Adipose tissue (tissue), 3 donors: ENCODE data around the gene MINDY4. TPM values are rescaled to one million over a fixed set of nuclear protein-coding genes. Genes with fewer than 3 reads are reported as not detected.

Experiments used
- H3K27ac ChIP-seq: one replicate; pipeline ENCODE4 v1.5.1; 2013; ENCODE audit warnings: low read depth, low read length
- WGBS, 3 donors: extraction: QIAGEN DNeasy Blood & Tissue Kit; methylation state at CpG; one replicate each; pipeline ENCODE4 v1.1.7; 2013; 5-methylcytosine and 5-hydroxymethylcytosine counted together
- polyA plus RNA-seq, 3 donors: library from polyadenylated mRNA; stranded (reverse); fragments of 200-250 nt; gene quantifications; one replicate each; pipeline ENCODE4 v1.2.3, GENCODE V29; 2013
- donor health status: healthy with polysubstance abuse.
- donor health status: Bipolar disorder and iron deficiency.
- donor health status: healthy.

MINDY4 gene
- polyA plus RNA-seq, 3 donors = 2.5 to 3.6 (median 2.5) TPM

GRCh38 chr7:30877015-30877769, 106.0 kb downstream of the MINDY4 start:
- WGBS, 3 donors = 78 to 86% (median 80%) methylated on average over 9 of the region's 9 CpGs
- H3K27ac ChIP-seq = no peak overlapping the region

DNA sequence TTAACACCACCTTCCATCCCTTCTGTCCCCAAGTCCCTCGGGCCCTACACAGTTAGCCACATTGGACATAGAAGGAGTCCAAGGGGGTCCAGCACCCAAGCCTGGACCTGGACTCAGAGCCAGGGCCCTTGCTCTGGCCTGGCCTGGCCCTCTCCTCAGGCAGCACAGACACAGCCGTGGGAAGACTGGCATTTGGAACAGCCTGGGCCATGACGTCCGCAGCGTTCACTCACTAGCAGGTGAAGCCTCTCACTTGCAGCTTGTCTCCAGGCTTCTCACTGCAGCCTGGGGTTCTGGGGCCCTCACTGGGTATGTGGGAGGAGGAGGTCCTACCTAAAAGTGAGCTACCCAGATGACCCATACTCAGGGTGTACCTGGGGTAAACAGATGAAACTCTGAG, 106.8 kb downstream of the MINDY4 start:
- 82 to 98% (median 96%) methylated on average over 5 of the region's 5 CpGs for WGBS, 3 donors
- H3K27ac ChIP-seq = no peak overlapping the region

DNA sequence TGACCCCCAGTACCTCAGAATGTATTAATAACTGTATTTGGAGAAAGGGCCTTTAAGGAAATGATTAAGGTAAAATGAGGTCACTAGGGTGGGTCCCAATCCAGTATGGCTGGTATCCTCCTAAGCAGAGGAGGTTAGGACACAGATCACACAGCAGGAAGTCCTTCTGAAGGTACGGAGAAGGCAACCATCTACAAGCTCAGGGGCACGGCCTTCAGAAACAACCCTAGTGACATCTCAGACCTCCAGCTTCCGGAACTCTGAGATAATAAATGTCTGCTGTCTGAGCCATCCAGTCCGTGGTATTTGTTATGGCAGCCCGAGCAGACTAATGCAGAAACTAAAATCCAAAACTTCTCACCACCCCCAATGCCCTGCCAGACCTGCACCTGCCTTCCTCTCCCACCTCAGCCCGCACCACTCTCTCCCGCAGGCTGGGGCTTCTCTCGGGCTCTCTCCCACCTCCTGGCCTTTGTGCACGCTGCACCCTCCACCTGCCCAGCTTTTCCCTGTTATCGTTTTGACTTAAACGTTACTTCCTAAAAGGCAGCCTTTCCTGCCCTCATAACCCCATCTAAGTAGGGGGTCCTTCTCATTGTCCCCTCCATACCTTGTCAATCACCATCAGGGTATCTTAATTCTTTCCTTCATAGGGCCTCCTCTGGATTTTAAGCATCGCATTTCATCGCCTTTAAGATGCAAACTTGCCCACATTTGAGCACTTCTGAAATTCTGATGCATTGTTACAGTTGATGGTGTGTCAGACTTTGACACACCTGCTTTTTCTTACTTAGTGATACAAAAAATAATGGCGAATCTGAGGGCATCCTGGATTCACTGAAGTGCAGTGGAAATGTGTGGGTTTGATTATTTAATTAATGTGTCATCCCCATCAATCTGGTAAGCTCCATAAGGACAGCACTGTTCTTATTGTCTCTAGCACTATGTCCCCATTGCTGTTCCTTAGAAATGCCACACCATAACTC, 108.2 kb downstream of the MINDY4 start:
- H3K27ac ChIP-seq = no peak overlapping the region
- 54 to 86% (median 85%) methylated on average over 14 of the region's 14 CpGs for WGBS, 3 donors

DNA sequence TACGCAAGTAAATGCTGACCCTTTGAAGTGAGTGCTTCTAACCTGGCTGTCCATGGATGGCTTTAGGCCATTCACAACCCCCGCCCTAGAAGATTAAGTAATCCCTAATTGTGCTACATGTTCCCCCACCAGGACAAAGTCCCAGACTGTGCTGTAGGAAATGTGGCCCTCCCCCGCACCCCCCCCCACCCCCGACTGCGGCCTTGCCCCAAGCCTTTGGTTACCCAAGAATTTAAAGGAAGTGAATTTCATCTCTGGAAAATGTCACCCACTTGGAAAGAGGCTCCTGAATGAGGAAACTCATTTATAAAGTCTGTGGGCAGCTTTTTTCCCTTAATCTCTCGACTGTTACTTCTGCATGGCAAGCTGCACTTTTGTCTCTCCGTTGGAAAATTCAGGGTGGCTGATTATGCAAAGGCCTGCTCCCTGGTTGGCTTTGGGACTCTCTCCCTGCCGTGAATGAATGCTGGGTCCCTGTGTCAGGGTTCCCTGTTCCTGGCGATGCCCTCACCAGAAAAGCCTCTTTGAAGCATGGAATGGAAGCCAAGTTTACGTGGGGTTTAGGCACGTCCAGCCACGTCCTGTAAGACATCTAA, 109.0 kb downstream of the MINDY4 start:
- H3K27ac ChIP-seq = no peak overlapping the region
- WGBS, 3 donors = 51 to 60% (median 56%) methylated on average over 12 of the region's 12 CpGs

- WGBS, 3 donors = 83 to 91% (median 88%) methylated on average over 4 of the region's 4 CpGs
- H3K27ac ChIP-seq = no peak overlapping the region
These were observed 109.7 kb downstream of the MINDY4 start for GRCh38 chr7:30880941-30881340.

- WGBS, 3 donors = 89 to 91% (median 91%) methylated on average over 7 of the region's 7 CpGs
- no peak overlapping the region for H3K27ac ChIP-seq
These were observed 110.2 kb downstream of the MINDY4 start for GRCh38 chr7:30881448-30881847.

- no peak overlapping the region for H3K27ac ChIP-seq
These were observed 113.7 kb downstream of the MINDY4 start for GRCh38 chr7:30884881-30885280.

- H3K27ac ChIP-seq = no peak overlapping the region
These were observed 115.4 kb downstream of the MINDY4 start for GRCh38 chr7:30886608-30887011.

DNA sequence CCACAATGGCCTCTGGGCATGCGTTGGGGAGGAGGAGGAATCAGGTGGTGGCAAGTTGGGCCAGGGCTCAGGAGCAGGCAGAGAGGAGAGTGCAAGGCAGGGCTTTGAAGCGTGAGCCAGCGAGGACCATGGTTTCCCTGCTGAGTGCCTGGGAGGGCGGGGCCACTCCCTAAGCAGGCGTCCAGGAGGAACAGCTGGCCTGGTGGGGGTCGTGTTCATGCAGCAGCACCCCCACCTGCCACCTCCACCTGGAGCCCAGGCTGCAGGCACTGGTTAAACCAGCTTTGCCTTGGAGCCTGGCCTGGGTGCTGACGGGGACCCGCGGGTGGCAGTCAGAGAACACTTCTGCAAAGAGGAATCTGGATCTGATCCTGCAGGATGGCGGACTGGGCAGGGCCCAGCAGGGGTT, 116.3 kb downstream of the MINDY4 start:
- H3K27ac ChIP-seq = no peak overlapping the region
- WGBS, 3 donors = 59 to 80% (median 78%) methylated on average over 10 of the region's 10 CpGs

More at GRCh38 chr7:30886608-30887011, 115.4 kb downstream of the MINDY4 start:
- whole genome bisulfite sequencing, 3 donors = 63 to 70% (median 64%) methylated on average over 7 of the region's 7 CpGs

DNA sequence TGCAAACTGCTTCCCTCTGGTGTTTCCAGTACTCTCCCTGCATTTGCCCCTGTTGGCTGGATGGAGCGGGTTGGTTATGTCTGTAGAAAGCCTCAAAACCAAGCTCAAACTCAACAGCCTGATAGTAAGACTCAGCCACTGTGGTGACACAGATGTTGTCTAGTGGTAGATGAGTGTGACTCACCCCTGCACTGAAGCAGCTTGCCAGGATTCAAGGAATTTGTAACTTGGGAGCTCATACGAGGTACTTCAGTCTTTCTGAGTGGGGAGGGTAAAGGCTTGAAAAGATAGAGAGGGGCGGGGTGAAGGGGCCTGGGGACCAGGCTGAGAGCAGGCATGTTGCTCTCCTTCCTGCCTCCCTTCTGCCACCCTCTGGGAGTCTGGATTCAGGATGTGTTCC, 117.5 kb downstream of the MINDY4 start:
- WGBS, 3 donors = 48 to 70% (median 67%) methylated on average over 3 of the region's 3 CpGs
- H3K27ac ChIP-seq = no peak overlapping the region

DNA sequence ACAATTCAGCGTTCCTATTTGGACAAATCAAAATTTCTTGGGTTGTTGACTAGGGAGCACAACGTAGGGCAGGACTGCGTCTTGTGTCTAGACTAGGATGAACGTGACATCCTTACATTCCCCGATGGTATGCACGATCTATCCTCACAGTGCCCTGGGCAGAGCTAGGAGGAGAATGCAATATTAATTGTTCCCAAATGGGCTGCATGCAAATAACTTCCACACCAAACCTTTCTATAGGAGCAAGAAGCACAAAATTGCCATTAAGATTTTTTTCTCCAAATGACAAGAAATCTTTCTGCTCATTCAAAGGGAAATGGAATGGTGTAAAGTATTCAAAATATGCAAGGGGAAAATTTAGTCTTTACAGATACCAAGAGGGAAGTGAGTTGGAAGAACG, 119.0 kb downstream of the MINDY4 start:
- no peak overlapping the region for H3K27ac ChIP-seq
- WGBS, 3 donors = 93 to 96% (median 96%) methylated on average over 7 of the region's 7 CpGs

DNA sequence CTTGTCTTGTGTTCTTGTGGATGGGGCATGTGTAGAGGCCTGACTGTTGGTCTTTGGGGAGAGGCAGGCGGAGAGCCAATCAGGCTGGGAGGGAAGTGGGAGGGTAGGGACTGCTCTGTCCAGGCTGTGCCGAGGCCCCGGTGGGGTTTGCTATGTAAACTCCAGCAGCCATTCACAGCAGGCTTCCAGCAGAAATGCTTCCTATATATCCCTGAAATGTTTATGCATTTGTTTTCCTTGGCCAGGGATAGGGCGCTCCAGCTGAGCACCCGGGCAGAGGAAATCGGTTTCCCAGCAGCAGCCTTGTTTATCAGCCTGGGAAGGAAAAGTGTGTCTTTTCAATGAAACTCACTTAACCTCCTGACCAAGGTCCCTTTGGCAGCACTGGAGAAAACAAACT, 122.1 kb downstream of the MINDY4 start:
- 18 to 52% (median 36%) methylated on average over 6 of the region's 6 CpGs for WGBS, 3 donors

GRCh38 chr7:30894009-30894408, 122.8 kb downstream of the MINDY4 start:
- H3K27ac ChIP-seq = no peak overlapping the region
- 33 to 50% (median 33%) methylated on average over 1 of the region's 1 CpG for WGBS, 3 donors

More for the DNA sequence above, 122.1 kb downstream of the MINDY4 start:
- H3K27ac ChIP-seq = no peak overlapping the region

DNA sequence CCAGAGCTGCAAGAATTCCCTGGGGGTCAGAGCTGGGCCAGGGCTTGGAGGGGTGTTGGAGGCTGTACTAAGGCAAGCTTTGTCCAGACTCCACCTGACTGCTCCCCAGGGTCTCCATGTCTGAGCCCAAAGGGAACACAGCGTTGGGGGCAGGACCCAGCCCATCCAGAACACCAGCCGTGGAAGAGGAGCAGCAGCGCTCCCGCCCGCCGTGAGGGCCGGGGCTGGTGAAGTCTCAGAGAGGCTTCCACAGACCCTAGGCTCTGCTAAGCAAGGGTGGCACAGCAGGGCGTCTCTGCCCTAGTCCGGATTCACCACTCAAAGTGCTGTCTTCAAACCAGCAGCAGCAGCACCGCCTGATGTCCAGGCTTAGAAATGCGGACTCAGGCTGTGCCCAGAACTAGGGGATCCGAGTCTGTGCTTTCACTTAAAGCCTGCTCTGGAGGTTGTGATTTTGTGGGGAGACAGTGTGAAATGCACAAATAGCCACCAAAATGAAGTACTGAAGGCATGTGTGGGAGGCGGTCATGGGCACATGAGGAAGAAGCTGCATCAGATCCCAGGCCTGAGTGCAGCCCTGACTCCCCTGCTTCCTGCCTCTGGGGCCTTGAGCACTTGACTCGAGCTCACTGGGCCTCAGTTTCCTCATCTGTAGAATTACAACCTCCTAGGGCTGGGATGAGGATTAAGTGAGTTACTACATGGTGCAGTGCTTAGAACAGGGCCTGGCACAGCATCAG, 123.8 kb downstream of the MINDY4 start:
- no peak overlapping the region for H3K27ac ChIP-seq
- 85 to 88% (median 88%) methylated on average over 14 of the region's 14 CpGs for WGBS, 3 donors

- 43 to 76% (median 73%) methylated on average over 9 of the region's 9 CpGs for WGBS, 3 donors
- no peak overlapping the region for H3K27ac ChIP-seq
These were observed 124.8 kb downstream of the MINDY4 start for GRCh38 chr7:30896036-30896435.

GRCh38 chr7:30896783-30897637, 125.8 kb downstream of the MINDY4 start:
- no peak overlapping the region for H3K27ac ChIP-seq
- WGBS, 3 donors = 15 to 50% (median 49%) methylated on average over 13 of the region's 13 CpGs

GRCh38 chr7:30897770-30898169, 126.6 kb downstream of the MINDY4 start:
- WGBS, 3 donors = 64 to 75% (median 68%) methylated on average over 2 of the region's 2 CpGs
- H3K27ac ChIP-seq = no peak overlapping the region
